Stomach (tissue), 9 donors: Measurements from ENCODE around the gene SERPING1. TPM values are rescaled to one million over a fixed set of nuclear protein-coding genes. Genes with fewer than 3 reads are reported as not detected.

Source experiments
- DNase-seq, 2 donors: peaks; one replicate each; pipeline versions ENCODE4 v3.0.0 to v3.0.0-alpha.2; 2013 to 2019
- H3K27ac ChIP-seq, 5 donors: fragments of 200-600 bp in 4 of 5; sonication (generic) in 4 of 5; one replicate each; pipeline ENCODE4 v1.5.1; 2013 to 2019; ENCODE audit warnings: mild to moderate bottlenecking in 1 of 5, moderate library complexity in 1 of 5
- H3K27me3 ChIP-seq, 3 donors: fragments of 200-600 bp; sonication (generic); one replicate each; pipeline ENCODE4 v1.5.1; 2017 to 2019; ENCODE audit warnings: mixed run types in 1 of 3
- H3K36me3 ChIP-seq, 4 donors: fragments of 200-600 bp; sonication (generic); 1 replicate in 3 of 4; 2 replicates in 1 of 4; pipeline ENCODE4 v1.5.1; 2016 to 2019
- H3K4me1 ChIP-seq, 4 donors: fragments of 200-600 bp; sonication (generic); one replicate each; pipeline ENCODE4 v1.5.1; 2016 to 2019
- H3K4me3 ChIP-seq, 4 donors: fragments of 200-600 bp; sonication (generic) in 3 of 4; one replicate each; pipeline ENCODE4 v1.5.1; 2016 to 2019; ENCODE audit warnings: mild to moderate bottlenecking in 1 of 4
- H3K9me3 ChIP-seq, 4 donors: fragments of 200-600 bp; sonication (generic); one replicate each; pipeline ENCODE4 v1.5.1; 2016 to 2019
- CTCF ChIP-seq, 7 experiments: fragments of 450-650 bp in 4 of 7; fragments of 200-600 bp in 3 of 7; sonication (generic) in 3 of 7; IDR thresholded peaks; one replicate each; pipeline ENCODE4 v1.5.1; 2016 to 2019; ENCODE audit warnings: antibody characterized with exemption in 7 of 7, control low read depth in 2 of 7, mild to moderate bottlenecking in 1 of 7
- EP300 ChIP-seq: sonication (generic); formaldehyde crosslinking; IDR thresholded peaks from one replicate; pipeline ENCODE4 v1.6.1; 2017; ENCODE audit warnings: antibody characterized with exemption
- POLR2A ChIP-seq, 4 donors: fragments of 450-650 bp; IDR thresholded peaks; one replicate each; pipeline ENCODE4 v1.6.1; 2016; ENCODE audit warnings: antibody characterized with exemption in 4 of 4, control low read depth in 2 of 4, mild to moderate bottlenecking in 1 of 4, moderate library complexity in 1 of 4
- POLR2AphosphoS5 ChIP-seq, 3 donors: sonication (generic); formaldehyde crosslinking; IDR thresholded peaks; one replicate each; pipeline ENCODE4 v1.6.1; 2016; ENCODE audit warnings: antibody characterized with exemption in 3 of 3
- whole genome bisulfite sequencing, 5 donors: extraction: QIAGEN DNeasy Blood & Tissue Kit in 3 of 5; methylation state at CpG; one replicate each; pipeline versions ENCODE4 v1.1.5 to v1.1.7; 2013 to 2018; 5-methylcytosine and 5-hydroxymethylcytosine counted together
- intact Hi-C: fragments of 100-400 bp; cut with DNase I; formaldehyde crosslinking; loops from one replicate; pipeline ENCODE4 v1.15.1; 2023; ENCODE audit warnings: low total_unique reads
- polyA plus RNA-seq, 3 donors: library from polyadenylated mRNA; stranded (reverse); fragments of 200-250 nt; gene quantifications; one replicate each; pipeline ENCODE4 v1.2.3, GENCODE V29; 2013
- total RNA-seq, 5 donors: library from RNA; depleted of rRNA; stranded (reverse); fragments of >200 nt; gene quantifications; one replicate each; pipeline versions ENCODE4 v1.1.0 to v1.2.3, GENCODE V29; 2014 to 2016
- donor health status: healthy with polysubstance abuse.
- donor health status: Bipolar disorder and iron deficiency.
- donor health status: healthy.

Gene SERPING1
- total and polyA plus RNA-seq, 8 donors: 17.4 to 247 (median 133) TPM

GRCh38 chr11:57562596-57562995 lies 34.9 kb upstream of the SERPING1 start:
- intact Hi-C loops: no loop called here
- Histone ChIP-seq H3K36me3 (peaks cover 7 to 43% (median 37%) of the 10 kb centered on the region in 4 donors), H3K27ac (no peak overlapping the region), H3K4me3 (no peak overlapping the region), H3K27me3 (no peaks in the 10 kb centered on the region), H3K4me1 (peaks cover 11 to 30% (median 19%) of the 10 kb centered on the region in 4 donors), H3K9me3 (no peaks in the 10 kb centered on the region)
- 70 to 84% (median 80%) methylated on average over 4 of the region's 4 CpGs for whole genome bisulfite sequencing, 5 donors
- TF ChIP-seq POLR2A (IDR thresholded peaks at IDR 0.05) (no peak), EP300 (no peak), POLR2AphosphoS5 (IDR thresholded peaks at IDR 0.05) (no peak)
- DNase-seq: no peak

- DNase-seq: peak; percentile 59 to 81
- Histone ChIP-seq H3K27ac (peak overlapping the region; percentile 76 to 94 (median 88)), H3K36me3 (peaks cover 0 to 15% (median 8%) of the 10 kb centered on the region in 4 donors), H3K9me3 (no peaks in the 10 kb centered on the region), H3K27me3 (no peaks in the 10 kb centered on the region), H3K4me3 (peak overlapping the region; percentile 71 to 93 (median 90)), H3K4me1 (peaks cover 17 to 49% (median 27%) of the 10 kb centered on the region in 4 donors)
- 19 to 46% (median 29%) methylated on average over 4 of the region's 4 CpGs for WGBS, 5 donors
- TF ChIP-seq EP300: no peak
- TF ChIP-seq POLR2AphosphoS5 (IDR thresholded peaks at IDR 0.05): peak; percentile 48 to 74 (median 53)
- intact Hi-C loops: no loop called here
Observed at GRCh38 chr11:57566005-57566904, 31.2 kb upstream of the SERPING1 start.

- H3K4me1 ChIP-seq: peaks cover 17 to 45% (median 27%) of the 10 kb centered on the region in 4 donors
- intact Hi-C loops: no loop called here
- H3K27ac ChIP-seq: peak overlapping the region; percentile 76 to 94 (median 88)
- H3K9me3 ChIP-seq: no peaks in the 10 kb centered on the region
- no peak for TF ChIP-seq POLR2AphosphoS5 (IDR thresholded peaks at IDR 0.05)
- no peak for TF ChIP-seq EP300
- 5 to 9% (median 7%) methylated on average over 12 to 15 of the region's 15 CpGs for WGBS, 5 donors
- H3K36me3 ChIP-seq: peaks cover 0 to 12% (median 7%) of the 10 kb centered on the region in 4 donors
- H3K4me3 ChIP-seq: peak overlapping the region; percentile 71 to 93 (median 90)
- no peak for DNase-seq
- H3K27me3 ChIP-seq: no peaks in the 10 kb centered on the region
Observed at GRCh38 chr11:57566905-57567514, 30.5 kb upstream of the SERPING1 start.

GRCh38 chr11:57567515-57568329 lies 29.8 kb upstream of the SERPING1 start, which contains the start of gene UBE2L6:
Gene UBE2L6, minus strand, starts transcription at chr11:57567672. Its CDS starts 61 bp downstream, at chr11:57567611.
- WGBS, 5 donors: 0 to 7% (median 1%) methylated on average over 3 to 92 of the region's 92 CpGs
- H3K27ac ChIP-seq: peak within 1 kb of the TSS; percentile 76 to 94 (median 88)
- TF ChIP-seq EP300: no peak
- TF ChIP-seq POLR2AphosphoS5 (IDR thresholded peaks at IDR 0.05): peak in 2 of 3 donors; percentile 14 to 43
- TF ChIP-seq CTCF (IDR thresholded peaks at IDR 0.05): peak in 1 of 7 experiments; percentile 87
- no peaks in the 10 kb centered on the region for H3K9me3 ChIP-seq
- H3K27me3 ChIP-seq: no peaks in the 10 kb centered on the region
- H3K4me1 ChIP-seq: peaks cover 17 to 45% (median 27%) of the 10 kb centered on the region in 4 donors
- intact Hi-C loops: loop anchor here (2.0 kb wide), 1 partner anchor 73 kb away; no protein-coding TSS in a partner anchor
- H3K36me3 ChIP-seq: peaks cover 0 to 8% (median 6%) of the 10 kb centered on the region in 4 donors
- peak within 1 kb of the TSS; percentile 71 to 93 (median 90) for H3K4me3 ChIP-seq
- DNase-seq: peak; percentile 85 to 94

GRCh38 chr11:57568330-57568766 lies 29.1 kb upstream of the SERPING1 start:
- intact Hi-C loops: loop anchor here (2.0 kb wide), 1 partner anchor 72 kb away; no protein-coding TSS in a partner anchor
- no peaks in the 10 kb centered on the region for H3K9me3 ChIP-seq
- 30 to 71% (median 35%) methylated on average over 3 to 6 of the region's 6 CpGs for WGBS, 5 donors
- H3K27ac ChIP-seq: peak overlapping the region; percentile 76 to 94 (median 88)
- TF ChIP-seq EP300 (no peak), POLR2AphosphoS5 (IDR thresholded peaks at IDR 0.05) (no peak), POLR2A (IDR thresholded peaks at IDR 0.05) (no peak), CTCF (IDR thresholded peaks at IDR 0.05) (peak in 4 of 7 experiments; percentile 82 to 91 (median 87))
- H3K27me3 ChIP-seq: no peaks in the 10 kb centered on the region
- H3K4me1 ChIP-seq: peaks cover 17 to 45% (median 27%) of the 10 kb centered on the region in 4 donors
- DNase-seq: no peak
- peaks cover 0 to 8% (median 2%) of the 10 kb centered on the region in 4 donors for H3K36me3 ChIP-seq
- H3K4me3 ChIP-seq: peak overlapping the region; percentile 71 to 93 (median 90)
